ENCODE results near the gene ARHGEF38.

ARHGEF38 gene

DNA sequence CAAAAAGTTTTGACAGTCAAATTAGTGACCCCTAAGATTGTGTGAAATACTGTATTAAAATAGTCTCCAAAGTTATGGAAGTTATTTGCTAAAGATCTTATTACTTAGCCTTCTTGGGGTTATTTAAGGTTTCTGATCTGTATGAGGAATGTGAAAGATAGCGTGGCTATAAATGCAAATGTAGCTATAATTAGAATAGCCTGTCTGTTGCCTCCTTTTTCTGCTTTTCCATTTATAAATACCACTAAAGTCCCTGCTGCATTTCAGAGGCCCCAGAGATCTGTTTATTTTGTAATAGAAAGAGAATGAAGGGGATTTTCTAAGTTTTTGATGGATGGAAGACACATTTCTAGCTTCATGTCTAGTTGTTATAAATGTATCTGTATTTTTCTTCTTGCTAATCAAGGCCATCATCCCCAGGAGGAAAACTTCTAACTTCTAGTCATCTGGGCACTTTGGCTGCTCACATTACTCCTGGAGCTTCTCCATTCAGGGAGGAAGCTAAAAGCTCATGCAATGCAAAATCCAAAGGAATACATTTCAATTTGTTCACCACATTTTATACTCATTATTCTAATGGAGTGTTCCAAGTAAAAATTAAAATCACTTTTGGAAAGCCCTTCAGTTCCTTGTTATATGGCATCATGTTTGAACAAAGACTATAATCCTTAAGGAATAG lies 82.1 kb downstream of the ARHGEF38 start:
- no peak for TF ChIP-seq GATA3 (IDR thresholded peaks at IDR 0.05; ENCODE audit: low read depth, low read length)
- no peak for TF ChIP-seq GATA2 (IDR thresholded peaks at IDR 0.05; ENCODE audit: low read depth, low read length)

DNA sequence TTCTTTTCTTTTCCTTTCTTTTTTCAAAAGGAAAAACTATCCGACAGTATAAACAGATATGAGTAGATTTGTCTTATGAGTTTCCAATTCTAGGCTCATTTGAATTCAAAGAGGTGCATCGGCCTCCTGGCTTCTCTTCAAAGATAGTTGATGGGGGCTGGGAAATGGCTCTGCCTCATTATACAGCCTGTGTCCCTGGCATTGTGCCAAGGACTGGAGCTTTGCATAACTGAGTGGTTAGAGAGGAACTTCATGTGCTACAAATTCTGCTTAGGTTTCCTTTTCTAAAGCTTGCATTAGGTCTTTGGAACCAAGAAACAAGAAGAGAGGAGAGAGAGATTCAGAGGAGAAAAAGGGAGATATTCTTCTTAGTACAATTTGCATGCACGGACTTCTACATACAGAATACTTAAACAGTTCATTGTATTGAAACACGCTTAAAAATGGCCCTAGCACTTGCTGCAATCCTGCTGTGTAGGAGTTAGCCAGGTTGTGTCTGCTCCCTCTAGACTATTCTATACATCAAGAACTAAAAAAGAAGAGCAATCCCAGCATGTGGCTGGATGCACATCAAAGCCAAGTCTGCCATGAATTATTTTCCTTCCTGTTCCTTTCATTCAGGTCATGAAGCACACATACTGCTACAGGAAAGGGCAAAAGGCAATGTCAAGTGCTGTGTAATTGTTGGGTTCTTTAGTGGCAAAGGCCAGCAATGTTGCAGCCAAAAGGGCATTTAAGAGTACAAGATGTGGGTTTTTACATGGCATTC lies 85.2 kb downstream of the ARHGEF38 start:
- TF ChIP-seq GATA3 (IDR thresholded peaks at IDR 0.05; ENCODE audit: low read depth, low read length) (no peak), GATA2 (IDR thresholded peaks at IDR 0.05; ENCODE audit: low read depth, low read length) (no peak)

DNA sequence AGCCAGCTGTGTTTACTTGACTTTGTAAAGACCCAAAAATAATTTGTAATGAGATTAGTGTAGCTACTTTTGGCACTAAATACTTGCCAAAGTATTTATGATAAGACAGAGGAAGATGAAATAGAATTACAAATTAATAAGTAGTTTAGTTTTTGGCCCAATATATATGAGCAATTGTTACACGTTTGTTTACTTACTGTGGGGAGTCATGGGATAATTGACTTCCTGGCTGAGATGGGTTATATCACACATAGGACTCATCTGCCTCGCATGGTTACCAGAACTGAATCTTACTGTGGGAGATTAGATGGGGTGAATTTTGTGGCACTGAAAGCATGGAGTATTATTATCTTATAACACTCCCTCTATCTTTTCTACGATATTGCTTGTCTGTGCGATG lies 89.4 kb downstream of the ARHGEF38 start:
- no peak for TF ChIP-seq GATA3 (IDR thresholded peaks at IDR 0.05; ENCODE audit: low read depth, low read length)
- no peak for TF ChIP-seq GATA2 (IDR thresholded peaks at IDR 0.05; ENCODE audit: low read depth, low read length)

DNA sequence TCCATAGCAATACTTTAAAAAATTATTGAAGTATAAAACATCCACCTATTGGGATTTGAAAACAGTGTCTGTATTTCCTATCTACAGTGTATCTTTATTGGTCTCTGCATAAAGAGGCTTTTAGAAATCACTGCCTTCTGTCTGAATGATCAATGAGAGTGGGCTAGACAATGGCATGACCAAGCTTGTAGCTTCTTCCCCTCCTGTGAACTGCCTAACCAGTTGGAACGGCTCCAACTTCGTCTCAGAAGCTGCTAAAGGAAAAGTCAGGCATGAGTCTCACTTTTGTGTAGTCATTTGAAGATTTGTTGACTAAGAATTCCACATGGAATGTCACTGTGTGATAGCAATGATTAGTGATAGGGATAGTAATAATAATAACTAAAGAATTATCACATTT lies 91.8 kb downstream of the ARHGEF38 start:
- TF ChIP-seq GATA3 (IDR thresholded peaks at IDR 0.05; ENCODE audit: low read depth, low read length) (no peak), GATA2 (IDR thresholded peaks at IDR 0.05; ENCODE audit: low read depth, low read length) (no peak)

DNA sequence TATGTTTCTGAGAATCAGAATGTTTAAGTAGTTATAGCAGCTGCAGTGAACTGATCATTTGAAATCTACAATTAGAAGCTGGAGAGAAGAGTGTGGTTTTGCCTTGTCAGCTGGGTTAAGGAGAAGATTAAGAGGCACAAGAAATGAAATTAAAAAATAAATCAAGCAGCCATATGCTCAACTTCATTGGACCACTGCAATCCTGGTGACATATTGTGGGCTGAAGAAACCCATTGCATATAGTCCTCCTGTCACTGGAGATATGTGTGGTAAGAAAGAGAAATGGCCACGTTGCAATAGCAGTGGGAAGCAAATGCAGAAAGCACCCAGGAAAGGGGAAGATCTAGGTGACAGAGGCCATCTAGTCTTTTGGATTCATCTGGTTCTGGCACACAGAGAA lies 93.0 kb downstream of the ARHGEF38 start:
- TF ChIP-seq GATA2 (IDR thresholded peaks at IDR 0.05; ENCODE audit: low read depth, low read length) (no peak), GATA3 (IDR thresholded peaks at IDR 0.05; ENCODE audit: low read depth, low read length) (no peak)

DNA sequence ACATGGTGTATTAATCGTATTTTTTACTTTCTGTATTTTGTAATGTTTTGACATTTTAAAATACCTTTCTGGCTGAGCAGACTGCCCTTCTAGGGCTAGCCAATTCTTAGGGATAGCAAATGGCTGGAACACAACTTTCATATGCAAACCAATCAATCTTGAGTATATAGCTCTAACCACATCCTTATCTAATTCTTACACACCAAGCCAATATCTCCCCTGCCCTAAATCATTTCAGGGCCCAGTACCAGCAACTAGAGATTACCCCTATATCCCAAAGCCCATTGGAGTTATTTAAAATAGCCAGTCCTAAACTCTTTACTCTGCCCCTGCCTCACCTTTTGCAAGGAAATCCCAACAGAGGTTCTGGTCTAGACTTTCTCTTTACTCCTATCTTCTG lies 97.8 kb downstream of the ARHGEF38 start:
- TF ChIP-seq GATA2 (IDR thresholded peaks at IDR 0.05; ENCODE audit: low read depth, low read length) (no peak), GATA3 (IDR thresholded peaks at IDR 0.05; ENCODE audit: low read depth, low read length) (no peak)

DNA sequence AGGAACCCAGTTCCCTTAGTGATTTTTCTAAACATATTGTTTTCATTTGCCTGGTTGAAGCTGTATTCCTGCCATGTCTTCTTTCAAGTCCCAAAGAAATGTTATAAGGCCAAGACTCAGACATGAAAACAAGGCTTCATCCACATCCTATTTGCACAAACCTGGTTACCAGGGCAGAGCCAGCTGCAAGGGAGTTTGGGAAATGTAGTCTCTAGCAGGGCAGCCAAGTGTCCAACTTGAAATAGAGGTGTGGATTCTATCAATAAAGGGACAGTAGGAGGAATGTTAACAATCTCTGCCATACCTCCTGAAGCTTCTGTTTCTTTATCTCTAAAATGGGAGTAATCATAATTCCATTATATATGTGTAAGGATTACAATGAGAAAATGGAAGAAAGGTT lies 99.5 kb downstream of the ARHGEF38 start:
- TF ChIP-seq GATA2 (IDR thresholded peaks at IDR 0.05; ENCODE audit: low read depth, low read length): no peak
- no peak for TF ChIP-seq GATA3 (IDR thresholded peaks at IDR 0.05; ENCODE audit: low read depth, low read length)

DNA sequence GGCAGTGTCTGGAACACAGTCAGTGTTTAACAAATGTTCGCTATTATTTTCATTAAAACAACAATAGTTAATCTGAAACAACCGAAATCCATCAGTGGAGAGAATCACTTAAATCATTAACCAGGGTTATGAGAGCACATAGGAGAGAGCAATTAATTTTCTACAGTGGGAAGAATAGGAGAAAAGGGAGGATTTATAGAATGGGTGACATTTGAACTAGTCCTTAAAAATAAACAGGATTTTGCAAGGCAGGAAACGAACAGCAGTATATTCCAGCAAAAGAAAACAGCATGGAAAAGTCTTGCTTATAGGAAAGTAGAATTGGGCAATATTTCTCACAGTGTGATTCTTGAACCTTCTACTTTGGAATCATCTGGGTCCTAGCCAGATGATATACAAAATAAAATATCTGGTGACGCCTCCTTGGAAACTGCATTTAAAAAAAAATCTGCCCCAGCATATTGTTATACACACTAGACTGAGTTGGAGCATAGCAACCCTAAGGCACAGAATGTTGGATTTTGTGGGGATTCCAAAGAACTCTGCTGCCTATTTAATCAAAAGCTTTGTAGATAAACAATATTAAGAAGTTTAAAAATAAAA lies 100.0 kb downstream of the ARHGEF38 start:
- TF ChIP-seq GATA3 (IDR thresholded peaks at IDR 0.05; ENCODE audit: low read depth, low read length): no peak
- no peak for TF ChIP-seq GATA2 (IDR thresholded peaks at IDR 0.05; ENCODE audit: low read depth, low read length)

DNA sequence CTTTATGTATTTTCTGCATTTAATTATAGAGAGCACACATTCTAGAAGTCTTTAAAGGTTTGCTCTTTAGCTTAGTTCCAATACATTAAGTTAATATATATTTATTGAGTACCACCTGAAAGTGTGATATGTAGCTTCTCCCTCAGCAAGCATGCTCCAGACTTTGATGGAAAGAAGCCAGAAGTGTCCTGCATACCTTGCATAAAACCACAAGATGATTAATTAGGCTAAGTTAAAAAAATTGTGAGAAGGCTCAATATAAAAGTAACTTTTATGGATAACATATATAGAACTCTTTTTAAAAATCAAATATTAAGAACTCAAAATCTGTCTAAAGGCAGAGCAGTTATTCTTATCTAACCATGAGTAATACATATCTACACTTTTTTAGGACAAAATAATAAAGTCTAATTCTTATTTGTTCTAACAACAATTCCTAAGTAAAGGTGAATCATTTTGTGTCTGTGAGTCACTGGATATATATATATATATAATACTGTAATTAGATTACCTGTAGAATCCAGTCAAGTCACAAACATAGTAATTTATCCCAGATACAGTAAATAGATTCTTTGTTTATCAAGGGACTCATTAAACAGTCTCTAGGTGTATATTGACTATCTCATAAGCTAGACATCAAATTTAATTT lies 104.8 kb downstream of the ARHGEF38 start:
- TF ChIP-seq GATA2 (IDR thresholded peaks at IDR 0.05; ENCODE audit: low read depth, low read length) (no peak), GATA3 (IDR thresholded peaks at IDR 0.05; ENCODE audit: low read depth, low read length) (no peak)

DNA sequence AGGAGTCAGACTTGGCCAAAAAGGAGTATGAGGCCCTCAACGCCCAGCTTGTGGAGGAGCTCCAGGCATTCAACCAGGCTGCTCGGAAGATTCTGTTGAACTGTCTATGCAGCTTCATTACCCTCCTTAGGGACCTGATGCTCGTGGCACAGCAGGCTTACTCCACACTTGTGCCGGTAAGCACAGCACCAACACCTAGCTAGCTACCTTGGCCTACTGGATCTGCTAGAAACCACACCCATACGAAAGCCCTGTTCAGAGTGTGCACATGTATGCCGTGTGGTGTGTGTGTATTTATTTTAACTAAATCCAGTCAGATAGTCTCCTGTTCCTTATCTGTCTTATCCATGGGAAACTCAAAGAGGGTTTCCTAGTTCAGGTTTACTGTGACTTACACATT lies 106.8 kb downstream of the ARHGEF38 start:
- TF ChIP-seq GATA2 (IDR thresholded peaks at IDR 0.05; ENCODE audit: low read depth, low read length) (no peak), GATA3 (IDR thresholded peaks at IDR 0.05; ENCODE audit: low read depth, low read length) (no peak)

DNA sequence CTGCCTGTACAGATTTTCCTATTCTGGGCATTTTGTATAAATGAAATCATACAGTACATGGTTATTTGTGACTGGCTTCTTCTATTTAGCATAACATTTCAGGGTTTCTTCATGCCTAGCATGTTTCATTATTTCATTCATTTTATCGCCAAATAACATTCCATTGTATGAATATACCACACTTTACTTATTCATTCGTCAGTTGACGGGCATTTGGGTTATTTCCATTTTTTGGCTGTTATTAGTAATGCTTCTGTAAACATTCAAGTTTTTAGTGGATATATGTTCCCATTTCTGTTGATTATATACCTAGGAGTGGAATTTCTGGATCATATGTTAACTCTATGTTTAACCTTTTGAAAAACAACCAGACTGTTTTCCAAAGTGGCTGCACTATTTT lies 108.6 kb downstream of the ARHGEF38 start:
- TF ChIP-seq GATA2 (IDR thresholded peaks at IDR 0.05; ENCODE audit: low read depth, low read length) (no peak), GATA3 (IDR thresholded peaks at IDR 0.05; ENCODE audit: low read depth, low read length) (no peak)

DNA sequence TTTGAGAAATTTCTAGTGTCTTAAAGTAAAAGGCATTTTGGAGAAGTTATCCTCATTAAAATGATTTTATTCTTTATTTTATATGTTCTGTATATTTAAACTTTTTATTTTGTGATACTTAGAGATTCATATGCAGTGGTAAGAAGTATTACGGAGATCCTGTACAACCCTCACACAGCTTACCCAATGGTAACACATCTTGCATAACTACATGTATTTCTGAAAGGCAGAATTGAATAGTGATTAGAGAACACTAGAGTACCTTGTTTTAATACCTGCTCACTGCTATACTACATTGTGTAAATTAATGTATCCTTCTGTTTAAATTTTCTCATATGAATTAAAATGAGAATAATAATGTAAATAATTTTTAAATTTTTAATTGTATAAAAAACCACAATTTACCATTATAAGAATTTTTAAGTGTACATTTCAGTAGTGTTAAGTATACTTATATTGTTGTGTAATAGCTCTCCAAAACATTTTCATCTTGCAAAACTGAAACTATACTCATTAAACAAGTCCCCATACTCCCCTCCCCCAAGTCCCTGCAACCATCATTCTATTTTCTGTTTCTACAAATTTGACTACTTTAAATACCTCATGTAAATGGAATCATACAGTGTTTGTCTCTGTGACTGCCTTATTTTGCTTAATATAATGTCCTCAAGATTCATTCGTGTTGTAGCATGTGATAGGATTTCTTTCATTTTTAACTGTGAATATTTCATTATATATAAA lies 110.7 kb downstream of the ARHGEF38 start:
- TF ChIP-seq GATA2 (IDR thresholded peaks at IDR 0.05; ENCODE audit: low read depth, low read length) (no peak), GATA3 (IDR thresholded peaks at IDR 0.05; ENCODE audit: low read depth, low read length) (no peak)

DNA sequence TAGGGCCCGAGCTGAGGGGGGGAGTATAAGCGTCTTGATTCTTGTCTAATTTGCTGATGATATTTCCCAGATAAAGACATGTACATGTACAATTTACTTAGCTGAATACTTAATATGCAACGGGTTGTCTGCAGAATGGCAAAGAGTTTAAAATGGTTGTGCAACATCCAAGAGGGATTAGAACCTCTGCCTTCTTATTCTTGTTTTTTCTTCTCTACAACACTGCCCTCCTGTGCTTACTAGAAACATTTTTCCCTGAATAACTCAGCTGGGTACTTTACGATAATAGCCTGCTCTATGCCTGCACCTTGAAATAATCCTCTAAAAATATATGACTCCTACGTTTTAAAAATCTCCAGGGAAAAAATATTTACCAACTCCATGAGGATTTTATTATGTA lies 114.3 kb downstream of the ARHGEF38 start:
- no peak for TF ChIP-seq GATA2 (IDR thresholded peaks at IDR 0.05; ENCODE audit: low read depth, low read length)
- TF ChIP-seq GATA3 (IDR thresholded peaks at IDR 0.05; ENCODE audit: low read depth, low read length): no peak

DNA sequence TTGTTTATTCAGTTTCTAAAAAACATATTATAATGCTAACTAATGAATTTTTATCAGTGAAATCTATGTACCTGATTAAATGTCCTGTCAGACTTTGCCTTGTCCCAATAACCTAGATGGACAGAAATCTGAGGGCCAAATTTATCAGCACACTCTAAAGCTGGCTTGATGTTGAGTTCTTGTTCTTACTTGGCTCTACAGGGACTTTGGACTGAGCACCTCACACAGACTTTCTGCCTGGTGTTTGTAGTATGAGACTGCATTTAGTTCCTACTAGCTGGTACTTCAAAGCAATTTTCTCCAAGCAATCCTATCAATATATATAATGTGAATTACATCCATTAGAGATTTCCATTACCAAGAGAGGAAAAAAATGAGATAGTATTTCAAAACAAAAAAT lies 118.3 kb downstream of the ARHGEF38 start:
- TF ChIP-seq GATA3 (IDR thresholded peaks at IDR 0.05; ENCODE audit: low read depth, low read length) (no peak), GATA2 (IDR thresholded peaks at IDR 0.05; ENCODE audit: low read depth, low read length) (no peak)

Measured in SH-SY5Y (cell line).